ENCODE data around the gene HIGD1A. TPM values are rescaled to one million over a fixed set of nuclear protein-coding genes. Genes with fewer than 3 reads are reported as not detected.

Gene HIGD1A
- total RNA-seq, 1 experiment from 2014 or later = 77.6 TPM

GRCh38 chr3:42815826-42816225 lies 11.5 kb upstream of the HIGD1A start:
- H3K23me2 ChIP-seq (ENCODE audit: insufficient read length, low read depth, low read length, poor library complexity, severe bottlenecking) = no peaks in the 10 kb centered on the region
- no peak overlapping the region for H3K23ac ChIP-seq (ENCODE audit: insufficient read length, low read depth, low read length)
- H2AK5ac ChIP-seq (ENCODE audit: insufficient read length, low read length) = no peak overlapping the region
- H2BK12ac ChIP-seq (ENCODE audit: insufficient read length, low read depth, low read length) = no peak overlapping the region
- no peaks in the 10 kb centered on the region for H3K9me3 ChIP-seq (ENCODE audit: control insufficient read depth, low read depth, low read length)
- H3K4ac ChIP-seq (ENCODE audit: low read depth, low read length) = no peak overlapping the region
- no peak for DNase-seq
- Mint-ChIP-seq H3K4me1 (peaks cover 11 to 13% of the 10 kb centered on the region in 2 experiments), H3K9me3 (no peaks in the 10 kb centered on the region), H3K4me3 (no peak overlapping the region), H3K36me3 (ENCODE audit: insufficient read depth in 1 of 3, low read depth in 3 of 3) (no peaks in the 10 kb centered on the region), H3K27me3 (ENCODE audit: low read depth) (no peaks in the 10 kb centered on the region), H3K27ac (no peak overlapping the region)
- H2BK20ac ChIP-seq (ENCODE audit: low read depth, low read length, poor library complexity, severe bottlenecking) = no peak overlapping the region
- H3K27ac ChIP-seq (ENCODE audit: insufficient read length, low read depth, low read length) = no peak overlapping the region
- no peaks in the 10 kb centered on the region for H4K20me1 ChIP-seq (ENCODE audit: control insufficient read depth, insufficient read depth, insufficient read length)
- no peaks in the 10 kb centered on the region for H3K79me1 ChIP-seq (ENCODE audit: insufficient read depth, low read depth, low read length, poor library complexity, severe bottlenecking)
- no peaks in the 10 kb centered on the region for H3K27me3 ChIP-seq (ENCODE audit: insufficient read depth, low read length)
- H3K18ac ChIP-seq (ENCODE audit: insufficient read length, low read depth, low read length) = no peak overlapping the region
- no peak overlapping the region for H3K9ac ChIP-seq (ENCODE audit: extremely low read depth, insufficient read length, low read length)
- H4K8ac ChIP-seq (replicated peaks; ENCODE audit: insufficient read length, low read depth, low read length) = no peak overlapping the region
- no CpG with 5 or more reads among the region's 2 CpGs for WGBS (ENCODE audit: extremely low coverage, insufficient read length, low lambda C conversion rate)
- TF ChIP-seq CTCF (conservative IDR thresholded peaks at IDR 0.05) = no peak
- H2BK15ac ChIP-seq (ENCODE audit: low read depth, low read length) = no peak overlapping the region
- H2AFZ ChIP-seq (ENCODE audit: low read length) = no peak overlapping the region
- no peak overlapping the region for H2BK5ac ChIP-seq (ENCODE audit: insufficient read length, low read length)
- H3K4me1 ChIP-seq (ENCODE audit: insufficient read depth, low read length) = no peaks in the 10 kb centered on the region; the same call in 1 of the 2 replicates
- no peak overlapping the region for H4K91ac ChIP-seq (ENCODE audit: insufficient read length, low read depth, low read length)
- H3K14ac ChIP-seq (ENCODE audit: insufficient read depth, low read length) = no peak overlapping the region
- H3K56ac ChIP-seq (ENCODE audit: insufficient read length, low read depth, low read length) = no peak overlapping the region
- no peak overlapping the region for H3K4me2 ChIP-seq (ENCODE audit: insufficient read depth, insufficient read length, low read length)
- H3K79me2 ChIP-seq (ENCODE audit: insufficient read depth, low read length) = no peaks in the 10 kb centered on the region
- H4K5ac ChIP-seq (ENCODE audit: insufficient read length, low read depth, low read length) = no peak overlapping the region
- no peak overlapping the region for H3T11ph ChIP-seq (ENCODE audit: low read length)
- H2BK120ac ChIP-seq (ENCODE audit: low read depth, low read length, poor library complexity, severe bottlenecking) = no peak overlapping the region
